SW 1271 (cell line): ENCODE measurements around the gene TRAP1.
A peak's percentile ranks its signal among the peaks of the same experiment; 100 is the strongest.

Experiments
- DNase-seq, 2 experiments: peaks; one replicate each; lab custom pipeline; 2025; lab: John Stamatoyannopoulos, UW

The TRAP1 gene

DNA sequence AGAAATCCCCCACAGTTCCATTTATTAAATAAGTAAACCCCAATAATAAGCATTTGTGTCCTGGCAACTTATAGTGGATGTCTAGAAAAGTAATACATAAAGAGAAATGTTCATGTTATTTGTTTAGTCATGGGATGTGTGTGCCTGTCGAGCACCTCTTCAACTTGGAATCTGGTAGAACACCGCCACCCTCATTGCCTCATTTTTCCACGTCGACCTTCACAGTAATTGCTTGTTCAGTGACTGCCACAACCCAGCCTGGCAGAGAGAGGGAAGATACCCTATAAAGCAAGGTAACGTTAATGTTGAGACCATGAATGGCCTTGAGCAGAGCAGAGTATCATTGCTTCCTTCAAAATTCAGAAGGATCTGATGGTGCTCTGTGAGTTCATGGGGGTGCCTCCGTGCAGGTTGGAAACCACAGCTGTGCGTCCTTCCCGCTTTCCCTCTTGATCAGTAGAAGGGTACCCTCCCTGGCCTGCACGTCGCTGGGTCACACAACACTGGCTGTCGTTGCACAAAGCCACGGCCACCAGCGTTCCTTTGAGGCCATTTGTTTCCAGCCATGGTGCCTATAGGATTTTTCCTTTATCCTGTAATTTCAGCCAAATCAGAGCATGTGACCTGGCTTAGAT is 66.6 kb downstream of the TRAP1 start:
- DNase-seq = no peak

DNA sequence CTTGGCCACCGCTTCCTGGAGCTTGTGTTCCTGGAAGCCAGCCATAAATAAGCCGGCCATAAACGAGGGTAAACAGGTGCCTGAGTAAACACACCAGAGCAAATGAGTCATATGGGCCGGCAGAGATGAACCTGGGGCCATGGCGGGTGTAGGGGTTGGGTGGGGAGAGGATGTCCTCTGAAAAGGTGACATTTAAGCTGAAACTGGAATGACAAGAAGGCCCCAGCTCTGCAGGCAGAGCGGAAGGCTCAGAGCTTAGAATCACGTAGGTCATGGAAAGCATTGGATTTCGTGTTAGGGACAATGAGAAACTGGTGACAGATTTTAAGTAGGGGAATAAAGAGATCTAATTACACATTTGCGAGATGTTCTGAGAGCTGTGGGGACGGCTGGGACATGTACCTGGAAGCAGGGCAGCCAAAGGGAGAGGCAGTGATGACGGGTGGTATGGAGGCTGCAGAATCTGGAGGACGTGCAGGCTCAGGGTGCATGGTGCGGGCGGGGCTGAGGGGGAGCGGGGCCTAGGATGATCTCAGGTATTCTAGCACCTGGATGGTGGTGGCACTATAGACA is 70.9 kb downstream of the TRAP1 start:
- no peak for DNase-seq

DNA sequence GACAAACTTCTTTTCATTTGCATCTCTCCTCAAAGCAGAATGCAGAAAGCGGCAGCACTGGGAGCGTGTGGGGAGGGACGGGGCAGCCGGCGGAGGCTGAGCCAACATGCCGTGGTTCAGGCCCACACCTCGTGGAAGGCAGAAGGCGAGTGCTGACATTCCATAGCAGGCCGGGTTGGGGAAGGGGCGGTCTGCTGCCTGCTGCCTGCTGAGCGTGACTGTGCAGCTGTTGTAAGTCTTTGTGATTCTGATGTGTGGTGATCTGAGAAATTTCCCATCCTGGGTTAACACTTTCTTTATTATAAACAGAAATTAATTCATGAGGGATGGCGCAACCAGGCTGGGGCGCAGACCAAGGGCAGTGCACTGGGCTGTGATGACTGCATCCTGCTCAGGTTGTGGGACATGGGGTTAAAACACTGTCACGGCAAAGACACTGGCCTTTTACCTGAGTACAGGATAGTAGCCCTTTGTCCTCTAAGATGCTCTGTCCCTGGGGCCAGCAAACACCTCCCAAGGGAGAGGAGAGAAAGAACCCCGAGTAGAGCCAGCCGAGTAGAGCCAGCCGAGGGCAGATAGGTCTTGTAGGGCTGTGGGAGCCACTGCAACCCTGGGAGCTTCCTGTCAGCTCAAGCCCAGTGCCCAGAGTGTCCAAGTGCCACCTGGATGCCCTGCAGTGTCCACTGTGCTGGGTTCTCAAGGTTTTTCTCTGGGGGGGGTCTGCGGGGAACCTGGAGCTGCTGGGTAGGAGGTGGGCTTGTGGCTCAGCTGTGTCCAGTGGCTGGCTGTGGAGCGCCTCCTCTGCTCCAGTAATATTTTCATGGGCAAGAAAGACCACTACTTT is 71.6 kb downstream of the TRAP1 start:
- DNase-seq = no peak

DNA sequence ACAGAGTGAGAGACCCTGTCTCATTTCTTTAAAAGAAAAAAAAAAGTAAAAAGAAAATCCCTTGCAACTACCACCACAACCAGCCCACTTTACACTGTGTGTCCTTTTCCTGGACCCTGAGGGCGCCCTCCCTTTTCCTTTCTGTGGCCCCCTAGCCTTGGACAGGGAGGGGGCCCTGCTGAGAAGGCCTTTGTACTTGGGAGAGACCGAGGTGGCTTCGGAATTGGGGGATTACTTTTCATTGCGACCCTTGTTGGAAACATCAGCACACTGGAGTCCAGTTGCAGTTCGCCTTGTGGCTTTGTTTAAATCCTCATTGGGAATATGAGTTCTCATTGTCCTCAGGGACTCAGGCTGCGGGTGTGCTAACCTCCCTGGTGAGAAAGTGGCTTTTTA is 72.2 kb downstream of the TRAP1 start:
- no peak for DNase-seq

DNA sequence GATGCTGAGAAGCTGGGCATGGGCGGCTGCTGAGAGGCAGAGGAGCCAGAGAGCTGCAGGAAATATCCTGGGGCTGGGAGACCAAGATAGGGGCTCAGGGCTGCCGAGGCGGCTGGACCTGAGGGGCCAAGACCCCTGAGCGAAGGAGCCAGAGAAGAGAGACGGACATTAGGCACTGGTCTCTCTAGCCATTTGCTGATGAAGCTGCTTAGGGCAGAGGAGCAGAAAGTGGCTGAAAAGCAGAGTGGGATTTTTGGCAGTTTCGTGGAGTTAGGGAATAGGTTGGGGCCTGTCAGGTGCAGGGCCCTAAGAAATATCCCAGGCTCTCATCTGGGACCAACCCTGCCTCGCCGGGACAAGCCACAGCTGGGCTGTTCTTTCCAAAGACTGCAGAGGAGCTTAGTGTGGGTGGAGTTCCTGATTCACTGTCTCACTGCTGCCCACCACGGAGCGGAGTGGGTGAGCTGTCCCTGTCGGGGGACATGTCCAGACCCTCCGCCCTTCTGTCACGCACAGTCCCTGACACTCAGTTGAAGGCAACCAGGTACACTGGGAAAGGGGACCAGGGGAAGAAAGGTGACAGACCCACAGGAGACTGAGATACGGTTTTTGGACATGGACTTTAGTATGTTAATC is 74.1 kb downstream of the TRAP1 start:
- no peak for DNase-seq

DNA sequence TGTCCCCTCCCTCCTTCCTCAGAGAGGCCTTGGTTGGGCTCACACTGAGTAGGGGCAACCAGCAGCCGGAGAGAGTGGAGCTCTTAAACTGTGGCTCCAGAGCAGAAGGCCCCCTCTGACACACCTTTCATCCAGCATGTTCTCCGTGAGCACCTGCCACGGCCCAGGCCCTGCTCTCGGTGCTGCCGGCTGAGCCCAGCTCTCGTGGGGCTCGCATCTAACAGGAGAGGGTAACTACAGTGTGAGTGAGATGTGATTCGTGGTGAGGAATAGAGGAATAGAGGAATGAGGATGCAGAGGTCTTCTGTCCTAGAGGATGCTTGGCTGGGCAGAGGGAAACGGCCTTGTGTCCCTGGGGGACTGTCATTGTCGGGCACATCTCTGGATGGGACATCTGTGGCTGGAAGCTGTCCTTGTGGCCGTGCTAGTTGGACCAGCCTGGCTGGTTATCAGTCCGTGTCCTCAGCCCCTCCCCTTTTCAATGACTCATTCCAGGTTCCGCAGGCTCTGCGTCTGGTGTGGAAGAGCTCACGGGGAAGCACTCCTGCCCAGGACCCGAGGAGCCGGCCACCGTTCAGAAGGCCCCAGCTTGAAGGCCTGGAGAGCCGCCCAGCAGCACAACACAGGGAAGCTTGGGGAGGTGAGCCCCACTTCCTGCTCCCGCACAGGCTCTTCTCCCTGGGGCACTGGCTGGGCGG is 74.8 kb downstream of the TRAP1 start:
- DNase-seq = no peak

DNA sequence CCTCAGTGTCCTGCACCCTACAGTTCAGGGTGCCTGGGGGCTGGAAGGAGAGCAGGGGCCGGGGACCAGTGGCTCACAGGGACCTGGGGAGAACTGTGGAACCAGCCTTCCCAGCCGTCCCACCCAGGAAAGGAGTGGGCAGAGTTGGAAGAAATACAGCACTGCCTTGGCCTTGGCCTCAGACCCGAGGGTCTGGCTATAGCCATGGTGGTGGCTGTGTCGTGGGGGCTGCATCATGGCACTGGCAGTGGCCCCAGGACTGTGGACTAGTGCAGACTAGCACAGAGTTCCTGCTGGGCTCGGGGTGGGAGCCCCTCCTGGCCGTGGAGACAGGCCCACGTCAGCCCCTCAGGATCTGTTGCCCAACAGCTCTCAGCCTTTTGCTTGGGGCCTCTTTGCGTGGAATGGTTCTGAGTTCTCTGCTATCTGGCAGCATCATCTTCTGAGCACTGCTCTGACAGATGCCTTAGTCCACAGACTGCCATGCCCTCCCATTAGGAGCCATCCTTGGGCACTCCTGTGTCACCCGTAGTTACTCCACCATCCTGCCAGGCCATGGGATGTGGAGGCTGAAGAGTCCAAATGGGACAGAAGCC is 75.4 kb downstream of the TRAP1 start:
- DNase-seq = no peak

DNA sequence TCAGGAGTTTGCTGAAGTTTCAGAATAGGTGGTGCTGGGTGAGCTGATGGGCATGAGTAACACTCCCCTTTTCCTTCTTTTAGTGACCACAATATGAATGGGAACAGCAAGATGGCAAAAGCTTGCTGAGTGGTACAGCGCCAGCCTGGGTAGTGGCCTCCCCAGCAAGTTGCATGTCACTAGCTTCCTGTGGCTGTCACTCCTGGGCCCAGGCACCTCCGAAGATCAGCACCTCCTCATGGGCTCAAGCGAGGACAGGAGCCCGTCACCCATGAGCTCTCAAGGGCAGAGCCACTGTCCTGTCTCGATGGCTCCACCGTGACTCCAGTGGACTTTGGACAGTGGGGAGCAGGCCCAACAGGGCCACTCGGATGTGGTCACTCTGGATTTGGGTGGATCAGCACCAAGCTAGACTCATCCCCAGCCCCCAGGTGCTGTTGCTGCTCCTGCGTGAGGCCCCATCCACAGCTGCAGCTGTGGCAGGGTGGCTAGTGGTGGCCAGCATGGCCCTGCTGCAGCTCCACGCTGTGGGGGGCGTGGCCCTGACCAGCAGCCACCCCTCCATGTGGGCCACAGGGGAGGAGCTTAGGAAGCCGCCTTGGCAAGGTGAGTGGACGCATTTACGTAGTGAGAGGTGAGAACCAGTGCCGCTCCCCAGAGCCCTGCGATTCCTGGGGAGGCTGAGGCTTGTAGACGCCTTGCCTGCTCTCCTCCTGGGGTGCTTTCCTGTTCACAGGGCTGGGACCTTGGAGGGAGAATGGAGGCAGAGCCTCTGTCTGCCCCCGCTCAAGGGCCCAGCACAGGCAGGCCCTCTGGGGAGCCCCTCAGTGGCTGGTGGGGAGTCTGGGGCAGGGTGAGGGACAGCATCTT is 76.5 kb downstream of the TRAP1 start:
- DNase-seq = no peak

DNA sequence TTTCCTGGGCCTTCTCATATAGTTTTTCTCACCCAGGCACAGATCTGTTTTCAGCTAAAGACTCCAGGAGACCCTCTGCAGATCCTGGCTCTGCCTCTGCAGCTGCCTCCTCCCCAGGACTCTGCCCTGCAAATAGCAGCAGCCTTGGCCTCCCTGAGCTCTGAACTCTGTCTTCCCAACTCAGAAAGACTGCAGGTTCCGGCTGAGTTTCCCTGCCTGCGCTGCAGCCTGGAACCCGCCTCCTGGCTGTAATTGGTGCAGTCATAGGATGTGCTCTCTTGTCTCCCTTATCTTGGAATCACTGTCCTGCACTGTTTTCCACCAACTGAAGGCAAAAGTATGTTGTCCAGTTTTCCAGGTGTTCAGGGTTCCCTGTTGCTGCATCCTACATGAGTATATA is 77.1 kb downstream of the TRAP1 start:
- DNase-seq = no peak

DNA sequence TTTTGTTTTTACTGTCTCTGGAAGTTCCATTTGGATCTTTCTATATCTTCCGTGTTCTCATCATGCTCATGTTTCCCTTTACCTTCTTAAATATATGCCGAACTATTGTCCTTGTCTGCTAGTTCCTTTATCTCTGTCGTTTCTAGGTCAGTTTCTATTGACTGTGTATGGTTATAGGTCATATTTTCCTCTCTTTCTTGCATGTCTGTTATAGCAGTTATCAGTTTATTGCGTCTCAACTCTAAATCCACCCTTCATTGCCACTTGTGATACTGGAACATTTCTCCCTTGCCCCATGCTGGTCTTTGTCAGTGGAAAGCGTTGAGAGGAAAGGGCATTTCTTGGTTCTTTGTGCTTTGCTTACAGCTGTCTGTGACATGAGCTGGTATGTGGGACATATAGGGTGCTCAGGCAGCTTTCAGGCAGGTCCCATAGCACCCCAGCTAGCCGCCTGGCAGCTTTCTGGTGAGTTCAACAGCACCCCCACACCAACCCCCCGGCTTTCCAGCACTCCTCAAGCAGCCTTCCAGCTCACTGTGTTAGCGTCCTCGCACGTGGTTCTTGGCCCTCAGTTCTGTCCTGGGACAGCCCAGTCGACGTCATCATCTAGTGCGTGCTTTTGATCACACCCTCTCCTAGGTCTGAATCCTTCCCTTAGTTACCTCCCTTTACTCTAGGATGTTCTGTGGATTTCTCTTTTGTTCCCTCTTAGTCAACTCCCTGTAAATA is 78.2 kb downstream of the TRAP1 start:
- no peak for DNase-seq

DNA sequence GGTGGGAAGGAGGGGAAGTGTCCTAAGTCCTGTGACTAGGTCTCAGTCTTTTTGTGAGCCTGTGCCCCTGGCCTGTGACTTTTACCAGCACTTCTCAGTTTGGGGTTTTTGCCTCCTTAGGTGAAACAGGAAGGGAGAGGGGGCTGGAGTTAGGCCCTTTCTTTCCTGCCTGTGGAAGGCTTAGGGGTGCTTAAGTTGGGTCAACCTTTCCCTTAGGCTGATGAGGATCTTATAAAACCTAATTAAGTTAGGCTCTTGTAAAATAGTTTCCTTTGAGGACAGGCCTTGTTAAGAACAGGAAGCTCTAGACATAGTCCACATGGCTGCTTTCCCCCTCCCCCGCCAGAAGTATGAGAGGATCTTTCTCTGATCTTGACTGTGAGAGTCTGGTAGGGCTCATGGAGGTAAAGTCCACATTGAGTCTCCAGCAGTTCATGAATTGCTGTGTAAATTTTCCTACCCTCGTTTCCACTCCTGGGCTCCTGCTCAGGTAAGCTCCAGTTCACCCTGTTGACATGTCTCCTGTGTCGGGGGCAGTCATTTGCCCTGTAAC is 79.9 kb downstream of the TRAP1 start:
- no peak for DNase-seq

DNA sequence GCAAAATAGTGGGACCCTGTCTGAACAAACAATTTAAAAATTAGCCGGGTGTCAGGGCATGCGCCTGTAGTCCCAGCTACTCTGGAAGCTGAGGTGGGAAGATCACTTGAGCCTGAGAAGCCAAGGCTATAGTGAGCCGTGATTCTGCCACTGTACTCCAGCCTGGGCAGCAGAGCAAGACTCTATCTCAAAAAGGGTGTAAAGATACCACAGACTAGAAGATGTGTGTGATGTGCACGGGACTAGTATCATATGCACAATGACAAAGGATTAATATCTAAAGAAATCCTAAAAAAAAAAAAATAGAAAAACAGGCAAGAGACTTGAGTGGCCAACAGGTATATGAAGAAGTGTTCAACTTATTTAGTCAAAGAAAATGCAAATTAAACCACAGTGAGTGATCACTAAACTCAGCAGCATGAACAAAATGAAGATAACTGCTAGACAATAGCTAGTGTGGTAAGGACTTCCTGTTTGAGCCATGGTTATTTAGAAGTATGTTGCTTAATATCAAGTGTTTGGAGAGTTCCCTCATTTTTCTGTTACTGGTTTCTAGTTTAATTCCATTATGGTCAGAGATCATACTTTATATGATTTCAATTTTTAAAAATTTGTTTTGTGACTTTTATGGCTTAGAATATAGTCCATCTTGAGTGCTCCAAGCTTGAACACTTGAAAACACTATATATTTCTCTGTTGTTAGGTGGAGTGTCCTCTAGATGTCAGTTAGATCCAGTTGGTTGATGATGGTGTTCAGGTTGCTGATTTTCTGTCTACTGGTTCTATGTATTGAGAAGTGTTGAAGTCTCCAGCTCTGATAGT is 91.2 kb downstream of the TRAP1 start:
- DNase-seq = no peak

DNA sequence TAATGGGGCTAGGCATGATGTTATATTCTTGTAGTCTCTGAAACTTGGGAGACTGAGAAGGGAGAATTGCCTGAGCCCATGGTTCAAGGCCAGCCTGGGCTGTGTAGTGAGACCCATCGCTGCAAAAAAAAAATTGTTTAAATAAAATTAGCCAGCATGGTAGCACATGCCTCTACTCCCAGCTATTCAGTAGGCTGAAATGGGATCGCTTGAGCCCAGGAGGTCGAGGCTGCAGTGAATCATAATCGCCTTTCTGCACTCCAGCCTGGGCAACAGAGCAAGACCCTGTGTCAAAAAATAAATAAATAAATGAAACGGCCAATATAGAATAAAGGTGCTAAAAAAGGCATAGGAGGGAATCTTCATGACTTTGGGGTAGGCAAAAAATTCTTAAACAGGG is 92.0 kb downstream of the TRAP1 start:
- DNase-seq = no peak

DNA sequence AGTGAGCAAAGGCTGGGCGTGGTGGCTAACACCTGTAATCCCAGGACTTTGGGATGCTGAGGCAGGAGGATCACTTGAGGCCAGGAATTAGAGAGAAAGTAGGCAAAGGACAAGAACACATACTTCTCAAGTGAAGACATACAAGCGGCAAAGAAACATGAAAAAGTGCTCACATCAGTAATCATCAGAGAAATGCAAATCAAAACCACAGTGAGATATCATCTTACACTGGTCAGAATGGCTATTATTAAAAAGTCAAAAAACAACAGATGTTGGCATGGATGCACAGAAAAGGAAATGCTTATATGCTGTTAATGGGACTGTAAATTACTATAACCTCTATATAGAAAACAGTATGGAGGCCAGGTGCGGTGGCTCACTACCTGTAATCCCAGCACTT is 93.7 kb downstream of the TRAP1 start:
- DNase-seq = no peak

DNA sequence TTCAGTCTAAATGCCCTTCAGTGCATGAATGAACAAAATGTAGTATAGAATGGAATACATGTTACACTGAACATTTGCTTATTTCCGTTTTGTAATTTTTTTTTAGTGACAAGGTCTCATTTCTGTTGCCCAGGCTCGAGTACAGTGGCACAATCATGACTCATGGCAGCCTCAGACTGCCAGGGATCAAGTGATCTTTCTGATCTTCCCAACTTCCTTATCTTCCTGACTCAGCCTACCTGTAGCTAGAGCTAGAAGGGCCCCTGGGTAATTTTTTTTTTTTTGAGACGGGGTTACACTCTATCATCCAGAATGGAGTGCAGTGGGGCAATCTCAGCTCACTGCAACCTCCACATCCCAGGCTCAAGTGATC is 98.6 kb downstream of the TRAP1 start:
- DNase-seq = peak in 1 of 2 experiments; percentile 34

DNA sequence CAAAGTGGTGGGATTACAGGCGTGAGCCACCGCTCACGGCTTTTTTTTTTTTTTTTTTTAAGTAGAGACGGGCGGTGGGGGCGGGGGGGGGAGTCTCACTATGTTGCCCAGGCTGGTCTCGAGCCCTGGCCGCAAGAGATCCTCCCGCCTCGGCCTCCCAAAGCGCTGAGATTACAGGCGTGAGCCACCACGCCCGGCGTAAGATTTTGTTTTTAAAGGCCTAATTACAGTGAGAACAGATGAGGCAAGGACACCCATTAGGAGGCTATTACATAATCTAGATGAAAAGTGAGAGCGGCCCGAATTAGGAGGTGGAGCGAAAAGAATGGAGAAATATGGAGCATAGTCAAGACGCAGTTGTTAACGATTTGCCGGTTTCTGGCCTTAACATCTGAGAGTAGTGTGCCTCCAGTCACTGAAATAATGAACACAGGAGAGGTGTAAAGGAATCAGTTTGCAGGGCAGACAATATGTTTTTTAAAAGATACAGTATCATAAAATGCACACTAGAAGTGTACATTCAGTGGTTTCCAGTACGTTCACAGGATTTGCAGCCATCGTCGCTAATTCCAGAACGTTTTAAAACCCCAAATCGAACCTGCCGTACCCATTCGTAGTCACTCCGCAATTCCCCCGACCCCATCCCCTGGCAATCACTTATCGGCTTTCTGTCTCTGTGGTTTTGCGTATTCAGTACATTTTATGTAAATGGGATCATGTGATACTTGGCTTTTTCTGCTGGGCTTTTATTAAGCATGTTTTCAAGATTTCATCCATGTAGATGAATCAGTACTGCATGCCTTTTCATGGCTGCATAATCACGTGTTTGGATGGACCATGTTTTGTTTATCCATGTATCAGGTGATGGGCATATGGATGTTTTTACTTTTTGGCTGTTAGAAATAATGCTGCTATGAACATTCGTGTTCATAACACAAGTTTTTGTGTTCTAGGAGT is 104.5 kb downstream of the TRAP1 start:
- DNase-seq = no peak

DNA sequence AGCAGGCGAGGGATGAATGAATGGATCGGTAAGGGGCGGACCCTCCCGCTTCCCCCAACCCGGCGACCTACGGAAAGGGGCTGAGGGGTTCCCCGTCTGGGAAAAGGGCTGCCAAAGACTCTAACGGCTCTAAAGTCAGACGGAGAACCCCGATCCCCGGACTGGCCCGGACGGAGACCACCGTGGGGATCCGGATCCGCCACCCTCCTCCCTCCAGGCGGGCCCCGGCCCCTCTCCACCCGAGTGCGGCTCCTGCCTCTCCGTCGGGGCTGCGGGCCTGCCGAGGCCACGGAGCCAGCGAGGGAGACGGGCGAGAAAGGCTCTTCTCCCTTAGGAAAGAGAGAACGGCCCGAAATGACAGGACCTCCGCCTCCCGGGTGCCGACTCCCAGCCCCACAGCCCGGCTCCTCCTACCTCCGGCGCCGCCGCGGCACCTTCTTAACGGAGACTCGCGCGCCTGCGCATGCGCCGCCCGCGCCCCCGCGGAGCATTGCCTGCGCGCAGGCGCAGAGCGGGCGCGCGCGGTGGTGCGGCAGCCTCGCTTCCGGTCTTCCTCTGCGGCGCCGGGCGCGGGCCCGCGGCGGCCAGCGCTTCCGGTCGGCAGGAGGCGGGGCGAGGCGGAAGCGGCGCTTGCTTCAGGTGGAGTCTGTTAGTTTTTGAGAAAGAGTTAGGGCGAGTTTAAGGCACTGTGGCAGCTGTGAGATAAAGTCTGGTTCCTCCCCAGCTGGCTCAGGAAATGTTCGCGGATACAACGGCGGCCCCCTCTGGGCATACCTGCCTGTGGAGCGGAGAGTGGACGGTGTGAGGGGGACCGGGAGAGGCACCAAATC is 106.0 kb downstream of the TRAP1 start, which contains the start of gene SLX4:
SLX4 (minus strand) TSS at position 461 of the 830 bp plus-strand sequence. CDS start 2,642 bp downstream, outside the sequence.
- peak; percentile 47 to 79 for DNase-seq
